Activated CD4-positive, alpha-beta T cell treated with anti-CD3 and anti-CD28 coated beads for 24 hours (primary cell): ENCODE results near the gene NXPE2.
"Not testable (repeated sequence)": the region's sequence is repeated elsewhere in the genome, so short reads cannot be mapped to it uniquely, and the experiment has no call there.

Source experiments
- DNase-seq, 2 donors: peaks; one replicate each; pipeline ENCODE4 v3.0.0-alpha.2; 2020; ENCODE audit warnings: low read depth in 2 of 2

NXPE2 gene

GRCh38 chr11:114678125-114679036 lies at the start of gene NXPE2:
Gene NXPE2, plus strand, starts transcription at chr11:114678527. Its CDS starts 49 bp downstream, at chr11:114678576.
- DNase-seq: no peak

- DNase-seq: not testable (repeated sequence)
These were observed 46.8 kb upstream of the NXPE2 start for GRCh38 chr11:114631445-114631965.

- DNase-seq: not testable (repeated sequence)
These were observed 38.9 kb upstream of the NXPE2 start for GRCh38 chr11:114639440-114639839.

GRCh38 chr11:114650661-114651060 lies 27.7 kb upstream of the NXPE2 start:
- DNase-seq: no peak

GRCh38 chr11:114651145-114651718 lies 27.1 kb upstream of the NXPE2 start:
- DNase-seq: no peak

GRCh38 chr11:114653148-114653547 lies 25.2 kb upstream of the NXPE2 start:
- no peak for DNase-seq

- DNase-seq: no peak
These were observed 13.7 kb upstream of the NXPE2 start for GRCh38 chr11:114664641-114665040.

GRCh38 chr11:114666760-114667159 lies 11.6 kb upstream of the NXPE2 start:
- no peak for DNase-seq

GRCh38 chr11:114668109-114668508 lies 10.2 kb upstream of the NXPE2 start:
- no peak for DNase-seq

GRCh38 chr11:114673661-114674060 lies 4.7 kb upstream of the NXPE2 start:
- DNase-seq: no peak

- no peak for DNase-seq
These were observed 1.2 kb downstream of the NXPE2 start for GRCh38 chr11:114679505-114679904.

GRCh38 chr11:114683007-114683406 lies 4.7 kb downstream of the NXPE2 start:
- no peak for DNase-seq

- no peak for DNase-seq
These were observed 6.3 kb downstream of the NXPE2 start for GRCh38 chr11:114684636-114685035.

- no peak for DNase-seq
These were observed 6.8 kb downstream of the NXPE2 start for GRCh38 chr11:114685097-114685496.

- DNase-seq: no peak
These were observed 27.1 kb downstream of the NXPE2 start for GRCh38 chr11:114705280-114706024.

GRCh38 chr11:114709960-114710359 lies 31.6 kb downstream of the NXPE2 start:
- no peak for DNase-seq

GRCh38 chr11:114713756-114714155 lies 35.4 kb downstream of the NXPE2 start:
- DNase-seq: no peak

GRCh38 chr11:114719562-114719961 lies 41.2 kb downstream of the NXPE2 start:
- DNase-seq: no peak

- DNase-seq: no peak
These were observed 46.7 kb downstream of the NXPE2 start for GRCh38 chr11:114724916-114725524.

- DNase-seq: no peak
These were observed 47.3 kb downstream of the NXPE2 start for GRCh38 chr11:114725623-114726022.

- no peak for DNase-seq
These were observed 58.5 kb downstream of the NXPE2 start for GRCh38 chr11:114736806-114737205.

GRCh38 chr11:114738954-114739353 lies 60.6 kb downstream of the NXPE2 start:
- DNase-seq: peak in 1 of 2 donors; percentile 15
